ENCODE data around the gene SETD2.
"Not testable (repeated sequence)": the region's sequence is repeated elsewhere in the genome, so short reads cannot be mapped to it uniquely, and the experiment has no call there.

Gene SETD2

GRCh38 chr3:47164007-47164881 is at the start of gene SETD2:
Gene SETD2, minus strand, starts transcription at chr3:47164113. Its CDS starts 189 bp downstream, at chr3:47163924.
- peak; percentile 87 for DNase-seq

GRCh38 chr3:47210863-47211405 is 47.0 kb upstream of the SETD2 start:
- no peak for DNase-seq

GRCh38 chr3:47206022-47206421 is 42.1 kb upstream of the SETD2 start:
- not testable (repeated sequence) for DNase-seq

- no peak for DNase-seq
Observed at GRCh38 chr3:47204875-47205274, 41.0 kb upstream of the SETD2 start.

- no peak for DNase-seq
Observed at GRCh38 chr3:47202542-47202941, 38.6 kb upstream of the SETD2 start.

GRCh38 chr3:47197287-47197686 is 33.4 kb upstream of the SETD2 start:
- DNase-seq = no peak

GRCh38 chr3:47194994-47195393 is 31.1 kb upstream of the SETD2 start:
- DNase-seq = no peak

- DNase-seq = no peak
Observed at GRCh38 chr3:47193871-47194859, 30.3 kb upstream of the SETD2 start.

GRCh38 chr3:47186285-47186684 is 22.4 kb upstream of the SETD2 start:
- no peak for DNase-seq

GRCh38 chr3:47181685-47182084 is 17.8 kb upstream of the SETD2 start:
- DNase-seq = not testable (repeated sequence)

GRCh38 chr3:47180011-47180410 is 16.1 kb upstream of the SETD2 start:
- not testable (repeated sequence) for DNase-seq

- DNase-seq = no peak
Observed at GRCh38 chr3:47176582-47176981, 12.7 kb upstream of the SETD2 start.

- peak; percentile 50 for DNase-seq
Observed at GRCh38 chr3:47163169-47164006, 525 bp downstream of the SETD2 start.

- DNase-seq = no peak
Observed at GRCh38 chr3:47162697-47163168, 1.2 kb downstream of the SETD2 start.

- no peak for DNase-seq
Observed at GRCh38 chr3:47161983-47162696, 1.8 kb downstream of the SETD2 start.

- DNase-seq = no peak
Observed at GRCh38 chr3:47159820-47160219, 4.1 kb downstream of the SETD2 start.

- no peak for DNase-seq
Observed at GRCh38 chr3:47158208-47158607, 5.7 kb downstream of the SETD2 start.

- DNase-seq = no peak
Observed at GRCh38 chr3:47156396-47156795, 7.5 kb downstream of the SETD2 start.

GRCh38 chr3:47152578-47152977 is 11.3 kb downstream of the SETD2 start:
- no peak for DNase-seq

GRCh38 chr3:47151836-47152235 is 12.1 kb downstream of the SETD2 start:
- no peak for DNase-seq

GRCh38 chr3:47149339-47149933 is 14.5 kb downstream of the SETD2 start:
- no peak for DNase-seq
